ENCODE measurements around the gene OMP. TPM values are rescaled to one million over a fixed set of nuclear protein-coding genes. Genes with fewer than 3 reads are reported as not detected.

OMP gene
- total and polyA plus RNA-seq, 2 donors (not counting 3 experiments of a cell fraction or from before 2014, with no cell fraction given), result 0.80 TPM; not detected in 1

DNA sequence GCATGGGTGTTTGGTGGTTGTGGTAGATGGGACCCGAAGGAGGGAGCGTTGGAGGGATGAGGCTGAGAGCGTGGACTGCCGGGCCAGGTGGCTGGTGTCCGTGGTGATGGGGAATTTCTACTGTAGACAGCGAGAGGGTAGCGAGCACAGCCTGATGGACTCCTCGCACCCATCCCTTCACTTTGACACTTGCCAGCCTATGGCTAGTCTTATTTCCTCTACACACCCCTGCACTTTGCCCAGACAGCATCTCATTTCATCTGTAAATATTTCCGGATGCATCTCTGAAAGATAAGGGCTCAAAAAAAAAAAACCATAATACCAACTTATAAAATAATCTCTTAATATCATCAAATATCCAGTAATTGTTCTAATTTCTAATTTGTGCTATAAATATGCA lies 5.8 kb downstream of the OMP start:
- ChIA-PET CTCF (interaction anchor here (0.7 to 9.1 kb wide), 7 partner anchors 17 to 440 kb away, joined by 3 to 89 read pairs (median 5); no protein-coding TSS in a partner anchor), POLR2A (no interaction called here)
- H3K9me1 ChIP-seq (replicated peaks; ENCODE audit: control insufficient read depth, extremely low read depth, insufficient read depth, low read length), result no peaks in the 10 kb centered on the region
- H3K4me2 ChIP-seq (ENCODE audit: insufficient read depth, low read length), result no peak overlapping the region
- intact Hi-C loops (cut with micrococcal nuclease) (no loop called here), dilution Hi-C loops (cut with MboI; ENCODE audit: extremely low pct_ligation_motif_present, low sequenced_read_pairs) (no loop called here)
- no peak overlapping the region for H3K9ac ChIP-seq (replicated peaks; ENCODE audit: extremely low read depth, insufficient read depth, low read length)
- no TSS peak for BruUV-seq (replicated peaks)
- H3K27ac ChIP-seq (ENCODE audit: insufficient read depth, low read depth, low read length), result no peak overlapping the region
- H3K4me1 ChIP-seq (ENCODE audit: control insufficient read depth, extremely low read depth, insufficient read depth, low read length), result peaks cover 17% of the 10 kb centered on the region
- TF ChIP-seq, protein P1, sequence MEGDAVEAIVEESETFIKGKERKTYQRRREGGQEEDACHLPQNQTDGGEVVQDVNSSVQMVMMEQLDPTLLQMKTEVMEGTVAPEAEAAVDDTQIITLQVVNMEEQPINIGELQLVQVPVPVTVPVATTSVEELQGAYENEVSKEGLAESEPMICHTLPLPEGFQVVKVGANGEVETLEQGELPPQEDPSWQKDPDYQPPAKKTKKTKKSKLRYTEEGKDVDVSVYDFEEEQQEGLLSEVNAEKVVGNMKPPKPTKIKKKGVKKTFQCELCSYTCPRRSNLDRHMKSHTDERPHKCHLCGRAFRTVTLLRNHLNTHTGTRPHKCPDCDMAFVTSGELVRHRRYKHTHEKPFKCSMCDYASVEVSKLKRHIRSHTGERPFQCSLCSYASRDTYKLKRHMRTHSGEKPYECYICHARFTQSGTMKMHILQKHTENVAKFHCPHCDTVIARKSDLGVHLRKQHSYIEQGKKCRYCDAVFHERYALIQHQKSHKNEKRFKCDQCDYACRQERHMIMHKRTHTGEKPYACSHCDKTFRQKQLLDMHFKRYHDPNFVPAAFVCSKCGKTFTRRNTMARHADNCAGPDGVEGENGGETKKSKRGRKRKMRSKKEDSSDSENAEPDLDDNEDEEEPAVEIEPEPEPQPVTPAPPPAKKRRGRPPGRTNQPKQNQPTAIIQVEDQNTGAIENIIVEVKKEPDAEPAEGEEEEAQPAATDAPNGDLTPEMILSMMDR (IDR thresholded peaks at IDR 0.05; ENCODE audit: extremely low read depth in 1 of 2, insufficient read depth in 1 of 2, low read depth in 1 of 2, low read length in 2 of 2), result no peak
- TF ChIP-seq FOS (IDR thresholded peaks at IDR 0.05; ENCODE audit: borderline replicate concordance, insufficient read depth, low read length) (no peak), EZH2 (IDR thresholded peaks at IDR 0.05; ENCODE audit: borderline replicate concordance, low read depth, low read length, severe bottlenecking) (no peak)
- H3K27me3 ChIP-seq (ENCODE audit: control insufficient read depth in 2 of 2, insufficient read depth in 2 of 2, low read length in 2 of 2), result no peaks in the 10 kb centered on the region
- H3K79me2 ChIP-seq (ENCODE audit: control insufficient read depth, insufficient read depth, low read length), result no peaks in the 10 kb centered on the region
- H2AFZ ChIP-seq (ENCODE audit: low read depth, low read length), result no peak overlapping the region
- no peaks in the 10 kb centered on the region for H3K9me3 ChIP-seq (replicated peaks; ENCODE audit: control insufficient read depth, insufficient read depth, low read length)
- H4K20me1 ChIP-seq (replicated peaks; ENCODE audit: control insufficient read depth, extremely low read depth, insufficient read depth, low read length), result no peaks in the 10 kb centered on the region
- no peak for FAIRE-seq
- H3K4me3 ChIP-seq (replicated peaks in 1 of 3; ENCODE audit: insufficient read depth in 1 of 3, low read depth in 1 of 3, low read length in 3 of 3), result no peak overlapping the region
- no peaks in the 10 kb centered on the region for H3K36me3 ChIP-seq (ENCODE audit: control insufficient read depth in 2 of 2, extremely low read depth in 1 of 2, insufficient read depth in 2 of 2, low read length in 2 of 2)
- no peak for DNase-seq (ENCODE audit: low read depth, low spot score)

DNA sequence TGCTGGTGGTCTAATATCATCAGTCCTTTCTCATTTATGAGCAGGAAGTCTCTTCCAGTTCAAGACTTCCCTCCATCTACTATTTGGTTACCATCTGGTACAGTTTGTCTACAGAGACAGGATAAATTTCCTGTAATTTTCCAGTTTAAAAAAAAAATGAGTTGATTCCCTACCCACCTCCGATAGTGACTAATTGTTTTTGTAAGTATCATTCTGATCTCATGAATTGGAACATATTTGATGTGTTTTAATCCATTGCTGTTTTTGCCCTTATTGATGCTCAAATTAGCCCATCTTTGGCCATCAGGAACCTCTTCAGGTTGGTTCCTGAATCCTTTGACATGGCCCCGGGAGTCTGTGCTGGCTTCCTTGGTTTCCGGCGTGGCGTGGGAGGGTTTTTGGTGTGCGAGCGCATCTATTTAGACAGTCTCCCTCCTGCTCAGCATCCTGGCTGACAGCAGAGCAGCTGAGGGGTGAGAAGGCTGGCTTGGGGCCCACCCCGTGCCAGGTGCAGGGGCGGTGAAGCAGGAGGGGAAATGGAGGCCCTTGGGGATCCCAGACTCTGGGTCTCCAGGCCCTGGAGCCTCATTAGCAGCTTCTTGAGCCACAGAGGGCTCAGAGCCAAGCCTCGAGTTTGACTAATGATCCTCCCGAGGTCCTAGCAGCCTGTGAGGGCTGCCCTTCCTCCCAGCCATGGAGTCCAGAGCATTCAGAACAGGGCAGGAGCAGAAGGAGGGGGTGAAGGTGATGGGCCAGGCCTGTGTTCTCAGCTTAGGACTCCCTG lies 6.8 kb downstream of the OMP start:
- H3K79me2 ChIP-seq (ENCODE audit: control insufficient read depth, insufficient read depth, low read length), result no peaks in the 10 kb centered on the region
- no peaks in the 10 kb centered on the region for H3K9me3 ChIP-seq (replicated peaks; ENCODE audit: control insufficient read depth, insufficient read depth, low read length)
- H3K27me3 ChIP-seq (ENCODE audit: control insufficient read depth in 2 of 2, insufficient read depth in 2 of 2, low read length in 2 of 2), result no peaks in the 10 kb centered on the region
- no peak overlapping the region for H3K4me3 ChIP-seq (replicated peaks in 1 of 3; ENCODE audit: insufficient read depth in 1 of 3, low read depth in 1 of 3, low read length in 3 of 3)
- peaks cover 17% of the 10 kb centered on the region for H3K4me1 ChIP-seq (ENCODE audit: control insufficient read depth, extremely low read depth, insufficient read depth, low read length)
- DNase-seq (ENCODE audit: low read depth, low spot score) (peak; percentile 12), FAIRE-seq (no peak)
- BruUV-seq (replicated peaks), result no TSS peak
- dilution Hi-C loops (cut with MboI; ENCODE audit: extremely low pct_ligation_motif_present, low sequenced_read_pairs) (no loop called here), intact Hi-C loops (cut with micrococcal nuclease) (no loop called here)
- H3K9ac ChIP-seq (replicated peaks; ENCODE audit: extremely low read depth, insufficient read depth, low read length), result no peak overlapping the region
- H4K20me1 ChIP-seq (replicated peaks; ENCODE audit: control insufficient read depth, extremely low read depth, insufficient read depth, low read length), result no peaks in the 10 kb centered on the region
- no peak overlapping the region for H3K27ac ChIP-seq (ENCODE audit: insufficient read depth, low read depth, low read length)
- ChIA-PET POLR2A (no interaction called here), CTCF (interaction anchor here (1.2 to 2.4 kb wide), 5 partner anchors 18 to 310 kb away, joined by 3 to 8 read pairs (median 7); no protein-coding TSS in a partner anchor)
- TF ChIP-seq, protein P1 (IDR thresholded peaks at IDR 0.05; ENCODE audit: extremely low read depth in 1 of 2, insufficient read depth in 1 of 2, low read depth in 1 of 2, low read length in 2 of 2), result no peak
- TF ChIP-seq GATA2 (IDR thresholded peaks at IDR 0.05; ENCODE audit: insufficient read depth, insufficient read length, low read depth, low read length) (no peak), FOS (IDR thresholded peaks at IDR 0.05; ENCODE audit: borderline replicate concordance, insufficient read depth, low read length) (no peak), EZH2 (IDR thresholded peaks at IDR 0.05; ENCODE audit: borderline replicate concordance, low read depth, low read length, severe bottlenecking) (no peak)
- TF ChIP-seq, protein P2, sequence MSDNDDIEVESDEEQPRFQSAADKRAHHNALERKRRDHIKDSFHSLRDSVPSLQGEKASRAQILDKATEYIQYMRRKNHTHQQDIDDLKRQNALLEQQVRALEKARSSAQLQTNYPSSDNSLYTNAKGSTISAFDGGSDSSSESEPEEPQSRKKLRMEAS (IDR thresholded peaks at IDR 0.05; ENCODE audit: insufficient read depth, insufficient read length), result no peak
- H2AFZ ChIP-seq (ENCODE audit: low read depth, low read length), result no peak overlapping the region
- H3K36me3 ChIP-seq (ENCODE audit: control insufficient read depth in 2 of 2, extremely low read depth in 1 of 2, insufficient read depth in 2 of 2, low read length in 2 of 2), result no peaks in the 10 kb centered on the region
- H3K9me1 ChIP-seq (replicated peaks; ENCODE audit: control insufficient read depth, extremely low read depth, insufficient read depth, low read length), result no peaks in the 10 kb centered on the region
- H3K4me2 ChIP-seq (ENCODE audit: insufficient read depth, low read length), result no peak overlapping the region

All from endothelial cell of umbilical vein (primary cell).